ENCODE measurements around the gene GRB7. TPM values are rescaled to one million over a fixed set of nuclear protein-coding genes. Genes with fewer than 3 reads are reported as not detected.

The GRB7 gene
- total and polyA plus RNA-seq, 10 of the 15 experiments (the other 5 are each of a cell fraction or from before 2014, with no cell fraction given) = 0.05 to 0.34 (median 0.19) TPM; not detected in 4

DNA sequence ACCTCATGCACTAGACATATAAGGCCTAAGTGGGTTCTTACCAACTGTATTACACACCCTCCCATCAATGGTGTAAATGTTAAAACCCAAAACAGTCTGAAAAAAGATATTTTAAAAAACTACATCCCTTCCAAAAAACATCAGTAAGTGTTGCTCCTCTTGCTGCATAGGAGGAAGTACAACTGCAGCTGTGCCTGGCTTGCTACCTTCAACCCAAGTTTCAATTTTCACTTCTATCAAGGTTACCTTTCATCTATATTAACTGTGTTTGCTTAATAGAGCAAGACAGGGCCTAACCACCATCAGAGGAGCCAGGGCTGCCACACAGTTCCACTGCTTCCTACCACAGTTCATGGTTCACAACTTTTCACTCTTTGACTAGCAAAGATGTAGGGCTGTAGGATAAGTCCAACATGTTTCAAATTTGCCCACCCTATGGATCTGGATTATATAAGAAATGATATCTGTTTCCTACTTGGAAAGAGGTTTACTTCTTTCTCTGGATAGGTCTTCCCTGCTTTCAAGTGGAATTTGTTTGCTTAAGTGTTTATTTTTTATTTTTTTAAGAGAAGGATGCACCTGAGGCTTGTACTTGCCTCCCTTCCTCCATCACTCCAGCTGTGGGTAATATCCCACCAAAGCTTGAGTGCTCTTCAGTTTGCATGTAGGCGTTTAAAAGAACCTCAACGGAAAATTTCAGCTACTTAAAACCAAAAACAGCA, 56.7 kb downstream of the GRB7 start:
- RAD21 ChIA-PET (ENCODE audit: unreplicated experiment) = interaction anchor here (0.7 to 4.9 kb wide), 15 partner anchors 14 to 173 kb away, joined by 3 to 41 read pairs (median 5); partner anchors contain the start of gene IKZF3
- POLR2A ChIA-PET = interaction anchor here (0.6 to 4.4 kb wide), 16 partner anchors 8 to 91 kb away, joined by 3 to 39 read pairs (median 3); no protein-coding TSS in a partner anchor
- H4K20me1 ChIP-seq (ENCODE audit: control insufficient read depth, insufficient read depth) = no peaks in the 10 kb centered on the region
- peaks cover 72% of the 10 kb centered on the region for H3K79me2 ChIP-seq (ENCODE audit: control insufficient read depth, insufficient read depth, low read length)
- H3K27me3 ChIP-seq (replicated peaks in 1 of 2; ENCODE audit: control insufficient read depth in 2 of 2, insufficient read depth in 2 of 2, low read length in 1 of 2) = no peaks in the 10 kb centered on the region
- peak; percentile 95 for DNase-seq (ENCODE audit: low read depth, low spot score)
- peaks cover 0 to 27% of the 10 kb centered on the region in 2 experiments; a peak in 3 of 4 replicates for H3K36me3 ChIP-seq (ENCODE audit: control insufficient read depth in 2 of 2, insufficient read depth in 2 of 2, low read length in 1 of 2)
- in situ Hi-C loops (cut with MboI) (no loop called here), intact Hi-C loops (cut with micrococcal nuclease; ENCODE audit: unreplicated experiment) (loop anchor here (2.0 to 5.0 kb wide), 2 partner anchors 37 to 70 kb away; partner anchors contain the start of gene IKZF3)
- no peaks in the 10 kb centered on the region for H3K9me3 ChIP-seq (replicated peaks; ENCODE audit: control insufficient read depth, insufficient read depth, low read length)
- peaks cover 63% of the 10 kb centered on the region for H3K4me1 ChIP-seq (ENCODE audit: control insufficient read depth, insufficient read depth, low read length)
- H2AFZ ChIP-seq (ENCODE audit: control insufficient read depth, low read depth, low read length) = no peak overlapping the region
- WGBS (ENCODE audit: insufficient coverage, insufficient replicate concordance, low lambda C conversion rate, missing lambda C conversion rate) = 0% methylated on average over 2 of the region's 2 CpGs
- BruUV-seq (replicated peaks) = no TSS peak
- FAIRE-seq = peak; percentile 92
- SMC1A ChIA-PET (ENCODE audit: uncharacterized antibody, unreplicated experiment) = interaction anchor here (0.6 to 6.3 kb wide), 21 partner anchors 8 to 173 kb away, joined by 3 to 65 read pairs (median 8); partner anchors contain the start of gene IKZF3
- ATAC-seq = peak; percentile 98
- CTCF ChIA-PET = interaction anchor here (0.6 to 3.4 kb wide), 14 partner anchors 13 to 237 kb away, joined by 3 to 38 read pairs (median 6); partner anchors contain the start of gene IKZF3
- H3K9ac ChIP-seq (ENCODE audit: control insufficient read depth, insufficient read depth, low read length) = peak overlapping the region; percentile 36; the same call in 1 of the 2 replicates
- H3K4me2 ChIP-seq (ENCODE audit: control insufficient read depth, insufficient read depth) = peak overlapping the region; percentile 79
- peak overlapping the region; percentile 50 for H3K4me3 ChIP-seq
- peak overlapping the region; percentile 93 for H3K27ac ChIP-seq (ENCODE audit: control insufficient read depth, insufficient read depth)
- no peak for TF ChIP-seq GABPA (IDR thresholded peaks at IDR 0.05; ENCODE audit: low read depth)
- TF ChIP-seq JUND (IDR thresholded peaks at IDR 0.05; ENCODE audit: low read depth, low read length) = peak; percentile 19; the same call in 1 of the 2 replicates
- no peak for TF ChIP-seq KAT2A (conservative IDR thresholded peaks at IDR 0.05; ENCODE audit: control insufficient read depth, low read depth, low read length)
- TF ChIP-seq RFX5 (IDR thresholded peaks at IDR 0.05; ENCODE audit: low read depth, low read length) = no peak
- peak; percentile 51; the same call in 1 of the 2 replicates for TF ChIP-seq ATF7 (IDR thresholded peaks at IDR 0.05; ENCODE audit: low read depth)
- TF ChIP-seq IRF4 (IDR thresholded peaks at IDR 0.05; ENCODE audit: low read depth, low read length) = peak; percentile 64
- TF ChIP-seq BCL3 (IDR thresholded peaks at IDR 0.05; ENCODE audit: borderline replicate concordance, insufficient read depth, low read depth, low read length, poor library complexity, severe bottlenecking) = no peak
- peak; percentile 65 for TF ChIP-seq POLR2AphosphoS5 (IDR thresholded peaks at IDR 0.05; ENCODE audit: low read length)
- TF ChIP-seq NR2C2 (IDR thresholded peaks at IDR 0.05; ENCODE audit: borderline replicate concordance, control insufficient read depth, insufficient read length, low read depth) = no peak
- TF ChIP-seq CREM (IDR thresholded peaks at IDR 0.05; ENCODE audit: low read depth) = peak; percentile 68
- no peak for TF ChIP-seq FOXK2 (IDR thresholded peaks at IDR 0.05)
- peak; percentile 93 for TF ChIP-seq FOXM1 (IDR thresholded peaks at IDR 0.05; ENCODE audit: low read depth, low read length)
- no peak; the same call in 1 of the 2 replicates for TF ChIP-seq ZBED1 (IDR thresholded peaks at IDR 0.05; ENCODE audit: borderline replicate concordance)
- no peak for TF ChIP-seq YY1 (IDR thresholded peaks at IDR 0.05; ENCODE audit: low read depth, low read length)
- peak; percentile 96 for TF ChIP-seq PAX5 (IDR thresholded peaks at IDR 0.05; ENCODE audit: borderline replicate concordance, low read depth, low read length)
- TF ChIP-seq BCLAF1 (IDR thresholded peaks at IDR 0.05) = no peak
- TF ChIP-seq MTA2 (IDR thresholded peaks at IDR 0.05; ENCODE audit: low read depth) = peak; percentile 86
- TF ChIP-seq POLR2A (IDR thresholded peaks at IDR 0.05; ENCODE audit: low read depth, low read length) = peak; percentile 53; the same call in 1 of the 2 replicates
- TF ChIP-seq KLF5 (IDR thresholded peaks at IDR 0.05; ENCODE audit: partially characterized antibody) = peak; percentile 52
